Epithelial cell of esophagus (primary cell): Measurements from ENCODE around the gene MSH3.
"Not testable (repeated sequence)": the region's sequence is repeated elsewhere in the genome, so short reads cannot be mapped to it uniquely, and the experiment has no call there.

ENCODE experiments used
- DNase-seq: peaks from one replicate; pipeline ENCODE4 v3.0.0; 2010; ENCODE audit warnings: low read depth
- H3K4me3 ChIP-seq: 2 replicates; pipeline ENCODE4 v1.5.1; 2011; ENCODE audit warnings: mild to moderate bottlenecking, low read length, control low read depth
- TF ChIP-seq, protein P1 (sequence below): IDR thresholded peaks from 2 replicates; pipeline ENCODE4 v1.5.1; 2011; ENCODE audit warnings: low read depth, mild to moderate bottlenecking, low read length, control low read depth, inconsistent platforms; ENCODE audit not compliant: insufficient read depth; ENCODE audit errors: missing control alignments

Gene MSH3

DNA sequence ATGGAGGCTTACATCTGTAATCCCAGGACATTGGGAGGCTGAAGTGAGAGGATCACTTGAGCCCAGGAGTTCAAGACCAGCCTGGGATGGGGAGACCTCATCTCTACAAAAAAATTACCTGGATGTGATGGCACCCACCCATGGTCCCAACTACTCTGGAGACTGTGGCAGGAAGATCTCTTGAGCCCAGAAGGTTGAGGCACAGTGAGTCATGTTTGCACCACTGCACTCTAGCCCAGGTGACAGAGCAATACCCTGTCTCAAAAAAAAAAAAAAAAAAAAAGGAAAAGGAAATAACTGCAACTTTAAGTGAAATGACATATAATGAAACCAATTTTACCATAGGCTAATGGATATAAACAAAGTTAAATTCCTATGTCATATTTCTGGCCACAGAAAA is 152.5 kb downstream of the MSH3 start:
- no peak for DNase-seq
- TF ChIP-seq, protein P1, sequence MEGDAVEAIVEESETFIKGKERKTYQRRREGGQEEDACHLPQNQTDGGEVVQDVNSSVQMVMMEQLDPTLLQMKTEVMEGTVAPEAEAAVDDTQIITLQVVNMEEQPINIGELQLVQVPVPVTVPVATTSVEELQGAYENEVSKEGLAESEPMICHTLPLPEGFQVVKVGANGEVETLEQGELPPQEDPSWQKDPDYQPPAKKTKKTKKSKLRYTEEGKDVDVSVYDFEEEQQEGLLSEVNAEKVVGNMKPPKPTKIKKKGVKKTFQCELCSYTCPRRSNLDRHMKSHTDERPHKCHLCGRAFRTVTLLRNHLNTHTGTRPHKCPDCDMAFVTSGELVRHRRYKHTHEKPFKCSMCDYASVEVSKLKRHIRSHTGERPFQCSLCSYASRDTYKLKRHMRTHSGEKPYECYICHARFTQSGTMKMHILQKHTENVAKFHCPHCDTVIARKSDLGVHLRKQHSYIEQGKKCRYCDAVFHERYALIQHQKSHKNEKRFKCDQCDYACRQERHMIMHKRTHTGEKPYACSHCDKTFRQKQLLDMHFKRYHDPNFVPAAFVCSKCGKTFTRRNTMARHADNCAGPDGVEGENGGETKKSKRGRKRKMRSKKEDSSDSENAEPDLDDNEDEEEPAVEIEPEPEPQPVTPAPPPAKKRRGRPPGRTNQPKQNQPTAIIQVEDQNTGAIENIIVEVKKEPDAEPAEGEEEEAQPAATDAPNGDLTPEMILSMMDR: no peak
- H3K4me3 ChIP-seq: no peak overlapping the region

DNA sequence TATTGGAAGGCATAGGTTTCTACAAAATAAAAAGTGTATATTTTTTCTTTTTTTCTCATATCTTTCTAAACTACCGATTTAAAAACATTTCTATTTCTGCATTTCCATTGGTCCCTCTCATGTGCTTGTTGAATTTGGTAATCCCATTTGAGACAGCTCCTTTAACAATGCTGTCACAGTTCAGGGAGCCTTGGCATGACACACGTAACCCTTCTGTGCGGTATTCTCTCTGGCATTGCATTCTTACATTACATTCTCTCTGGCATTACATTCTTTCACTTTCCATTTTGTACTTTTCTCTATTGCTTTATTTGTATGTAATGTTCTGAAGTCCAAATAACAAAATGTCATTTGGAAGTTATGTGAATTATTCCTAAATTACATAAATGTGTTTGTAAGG is 155.0 kb downstream of the MSH3 start:
- TF ChIP-seq, protein P1: no peak
- no peak for DNase-seq

DNA sequence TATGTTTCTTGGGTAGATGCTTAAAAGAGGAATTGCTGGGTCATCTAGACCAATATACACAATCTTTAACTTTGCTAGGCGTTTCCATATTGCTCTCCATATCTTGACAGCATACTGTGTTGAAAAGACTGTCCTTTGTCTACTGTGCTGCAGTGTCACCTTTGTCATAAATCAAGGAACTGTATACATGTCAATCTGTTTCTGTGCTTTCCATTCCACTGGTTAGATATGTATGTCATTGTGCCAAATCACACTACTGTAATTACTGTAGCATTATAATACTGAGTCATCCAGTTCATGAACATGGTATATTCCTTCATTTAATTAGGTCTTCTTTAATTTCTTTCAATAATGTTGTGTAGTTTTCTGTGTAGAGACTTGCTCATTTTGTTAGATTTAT is 156.0 kb downstream of the MSH3 start:
- no peak overlapping the region for H3K4me3 ChIP-seq
- TF ChIP-seq, protein P1: no peak
- no peak for DNase-seq

More for the DNA sequence above, 155.0 kb downstream of the MSH3 start:
- no peak overlapping the region for H3K4me3 ChIP-seq

DNA sequence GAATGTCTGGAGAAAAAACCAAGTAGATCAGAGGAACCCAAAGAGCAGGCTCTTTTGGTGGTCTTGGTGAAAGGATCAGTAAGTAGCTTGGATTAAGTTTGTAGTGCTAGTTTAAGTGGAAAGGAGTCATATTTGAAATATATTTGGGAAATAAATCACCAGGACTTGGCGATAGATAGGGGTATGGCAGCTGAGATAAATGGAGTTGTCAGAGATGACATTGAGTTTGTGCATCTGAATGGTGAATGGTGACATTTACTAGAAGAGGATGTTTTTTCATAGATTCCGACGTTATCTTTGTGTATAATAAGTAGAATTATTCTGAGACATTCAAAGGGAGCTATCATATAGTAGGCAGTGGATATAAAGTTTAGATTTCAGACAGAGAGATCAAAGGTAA is 162.1 kb downstream of the MSH3 start:
- no peak overlapping the region for H3K4me3 ChIP-seq
- no peak for DNase-seq
- TF ChIP-seq, protein P1: no peak

DNA sequence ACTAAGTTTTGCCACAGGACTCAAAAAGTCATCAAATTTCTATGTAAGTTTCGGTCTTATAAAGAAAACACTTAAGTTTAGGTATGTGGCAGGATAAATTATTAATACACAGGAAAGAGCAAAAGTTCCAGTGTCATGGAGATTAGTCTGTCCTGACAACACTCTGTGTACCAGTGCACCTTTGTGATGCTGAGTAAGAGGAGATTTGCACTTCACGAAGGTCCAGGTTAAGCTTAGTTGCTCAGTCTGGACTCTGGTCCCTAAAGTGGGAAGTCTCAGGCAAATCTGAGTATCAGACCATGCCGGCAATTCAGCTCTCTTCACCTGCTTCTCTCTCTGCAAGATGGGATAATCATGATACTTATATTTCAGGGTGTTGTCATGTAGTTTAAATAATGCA is 166.2 kb downstream of the MSH3 start:
- DNase-seq: no peak
- TF ChIP-seq, protein P1: no peak

DNA sequence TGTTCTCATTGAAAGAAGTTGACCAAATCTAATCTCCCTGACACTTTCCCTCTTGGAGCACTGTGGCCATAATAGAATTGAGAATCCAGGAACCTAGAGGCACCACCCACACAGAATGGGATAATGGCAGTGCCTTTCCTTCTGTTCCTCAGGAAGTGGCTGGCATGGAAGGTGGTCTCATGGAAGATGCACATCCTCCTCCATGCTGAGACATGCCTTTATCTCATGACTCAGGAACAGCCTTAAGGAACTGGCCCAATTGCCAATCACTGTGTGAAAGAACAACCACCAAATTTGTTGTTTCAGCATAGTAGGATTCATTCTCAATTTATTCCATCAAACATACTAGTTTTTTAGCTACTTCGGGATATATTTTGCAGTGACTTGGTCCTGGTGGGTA is 168.2 kb downstream of the MSH3 start:
- H3K4me3 ChIP-seq: no peak overlapping the region
- peak; percentile 64 for DNase-seq
- TF ChIP-seq, protein P1: no peak

More for the DNA sequence above, 166.2 kb downstream of the MSH3 start:
- H3K4me3 ChIP-seq: no peak overlapping the region

DNA sequence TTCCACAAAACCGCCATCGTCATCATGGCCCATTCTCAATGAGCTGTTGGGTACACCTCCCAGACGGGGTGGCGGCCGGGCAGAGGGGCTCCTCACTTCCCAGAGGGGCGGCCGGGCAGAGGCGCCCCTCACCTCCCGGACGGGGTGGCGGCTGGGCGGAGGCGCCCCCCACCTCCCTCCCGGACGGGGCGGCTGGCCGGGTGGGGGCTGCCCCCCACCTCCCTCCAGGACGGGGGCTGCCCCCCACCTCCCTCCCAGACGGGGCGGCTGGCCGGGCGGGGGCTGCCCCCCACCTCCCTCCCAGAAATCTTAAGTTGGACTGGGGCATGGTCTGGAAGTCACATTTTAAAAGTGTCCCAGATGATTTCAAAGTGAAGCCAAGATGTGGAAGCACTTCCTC is 169.7 kb downstream of the MSH3 start:
- H3K4me3 ChIP-seq, DNase-seq: not testable (repeated sequence)

DNA sequence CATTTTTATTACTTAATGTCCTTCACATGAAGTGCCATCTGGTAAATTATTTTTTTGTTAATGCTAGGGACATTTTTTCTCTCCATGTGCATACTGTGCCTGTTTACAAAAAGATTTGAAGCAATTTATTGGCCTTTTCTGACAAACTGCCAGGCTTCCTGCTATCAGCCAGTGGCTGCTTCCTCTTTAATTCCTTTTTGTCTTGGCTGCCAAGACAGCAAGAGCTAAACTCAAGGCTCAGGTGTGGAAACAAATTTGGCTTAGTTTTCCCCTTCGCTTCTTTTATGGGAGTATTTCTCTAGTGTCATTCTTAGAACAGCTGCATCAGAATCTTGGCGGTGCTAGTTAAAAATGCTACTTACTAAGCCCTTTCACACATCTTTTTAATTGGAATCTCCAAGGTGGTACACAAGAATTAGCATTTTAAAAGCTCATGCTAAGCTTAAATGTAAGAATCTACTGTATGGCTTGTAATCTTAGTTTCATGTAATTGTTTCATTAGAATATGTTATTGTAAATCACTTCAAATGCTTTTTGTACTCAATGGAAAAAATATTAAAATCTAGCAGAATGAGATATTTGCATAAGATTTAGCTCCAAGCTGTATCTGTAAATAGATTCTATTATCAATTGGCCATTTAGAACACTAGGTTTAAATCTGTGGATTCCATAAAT is 171.5 kb downstream of the MSH3 start:
- DNase-seq: no peak
- TF ChIP-seq, protein P1: no peak

More for the DNA sequence above, 171.5 kb downstream of the MSH3 start:
- H3K4me3 ChIP-seq: no peak overlapping the region
